Ureter (tissue), 1 donor: Measurements from ENCODE around the gene TOR3A. TPM values are rescaled to one million over a fixed set of nuclear protein-coding genes. Genes with fewer than 3 reads are reported as not detected.

Source experiments
- DNase-seq: peaks from one replicate; pipeline ENCODE4 v3.0.0-alpha.2; 2020; ENCODE audit warnings: low spot score
- total RNA-seq: library from RNA; stranded (reverse); gene quantifications from one replicate; pipeline ENCODE4 v1.2.4, GENCODE V29; 2023
- donor health status: DM: yes; HTN: yes; CAD: no.

TOR3A gene
- total RNA-seq, 1 donor from 2014 or later: 27.4 TPM

GRCh38 chr1:179066471-179066870, 15.4 kb upstream of the TOR3A start:
- DNase-seq: no peak

- DNase-seq: no peak
Observed at GRCh38 chr1:179077396-179077795, 4.5 kb upstream of the TOR3A start.

DNA sequence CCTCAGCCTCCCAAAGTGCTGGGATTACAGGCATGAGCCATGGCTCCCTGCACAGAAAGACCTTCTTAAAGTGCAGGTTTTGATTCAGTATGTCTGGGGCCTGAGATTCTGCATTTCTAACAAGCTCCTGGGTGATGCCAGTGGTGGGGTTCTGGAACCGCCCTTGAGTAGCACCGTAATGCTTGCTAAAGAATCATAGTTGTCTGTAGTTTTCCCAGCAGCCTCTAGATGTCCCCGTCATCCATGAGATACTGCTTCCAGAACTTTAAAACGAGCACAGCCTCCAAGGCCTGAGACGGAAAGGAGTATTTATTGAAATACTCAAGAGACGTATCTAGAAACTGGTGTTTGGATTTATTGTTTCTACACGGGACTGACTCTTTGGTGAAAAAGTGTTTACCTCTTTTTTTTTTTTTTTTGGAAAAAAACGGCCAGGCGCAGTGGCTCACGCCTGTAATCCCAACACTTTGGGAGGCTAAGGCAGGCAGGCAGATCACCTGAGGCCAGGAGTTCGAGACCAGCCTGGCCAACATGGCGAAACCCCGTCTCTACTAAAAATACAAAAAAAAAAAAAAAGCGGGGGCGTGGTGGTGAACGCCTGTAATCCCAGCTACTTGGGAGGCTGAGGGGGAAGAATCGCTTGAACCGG, 2.6 kb upstream of the TOR3A start:
- DNase-seq: peak; percentile 62

DNA sequence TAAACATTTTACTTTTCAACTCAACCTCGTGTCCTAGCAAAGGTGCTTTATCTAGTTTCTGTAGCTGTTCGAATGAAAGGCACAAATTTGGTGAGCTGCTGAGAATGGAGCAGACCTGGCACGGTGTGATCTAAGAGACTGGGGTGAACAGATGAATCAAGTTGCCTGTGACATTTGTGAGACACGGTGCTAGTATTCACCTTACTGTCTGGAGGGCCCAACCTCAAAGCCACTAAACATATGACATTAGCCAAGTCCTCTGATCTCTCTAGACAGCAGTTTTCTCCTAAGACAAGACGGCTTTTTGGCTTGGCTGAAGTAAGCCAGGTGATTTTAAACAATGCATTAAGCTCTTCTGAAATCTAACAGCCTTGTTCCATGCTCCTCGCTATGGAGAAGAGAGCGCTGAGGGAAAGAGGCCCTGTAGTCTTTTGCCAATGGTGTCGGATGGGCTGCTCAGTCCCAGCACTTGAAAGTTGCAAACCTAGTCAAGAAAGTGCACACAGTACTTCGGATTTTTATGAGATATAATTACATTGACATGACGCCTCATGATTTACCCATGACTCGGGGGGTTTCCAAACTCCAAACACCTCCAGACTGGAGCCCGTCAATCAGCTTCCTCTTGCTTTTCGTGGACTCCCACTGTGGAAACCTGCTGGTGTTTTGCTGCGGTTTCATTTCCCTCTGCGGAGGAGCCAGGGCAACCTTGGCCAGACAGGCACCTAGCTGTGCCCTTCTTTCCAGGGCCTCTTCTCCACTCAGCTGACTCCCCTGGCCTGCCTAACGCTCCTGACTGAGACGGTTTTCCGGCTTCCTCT, 794 bp upstream of the TOR3A start:
- no peak for DNase-seq

- no peak for DNase-seq
Observed at GRCh38 chr1:179082333-179082998, 596 bp downstream of the TOR3A start.

- no peak for DNase-seq
Observed at GRCh38 chr1:179082999-179083335, 1.1 kb downstream of the TOR3A start.

GRCh38 chr1:179083533-179083932, 1.7 kb downstream of the TOR3A start:
- DNase-seq: no peak

DNA sequence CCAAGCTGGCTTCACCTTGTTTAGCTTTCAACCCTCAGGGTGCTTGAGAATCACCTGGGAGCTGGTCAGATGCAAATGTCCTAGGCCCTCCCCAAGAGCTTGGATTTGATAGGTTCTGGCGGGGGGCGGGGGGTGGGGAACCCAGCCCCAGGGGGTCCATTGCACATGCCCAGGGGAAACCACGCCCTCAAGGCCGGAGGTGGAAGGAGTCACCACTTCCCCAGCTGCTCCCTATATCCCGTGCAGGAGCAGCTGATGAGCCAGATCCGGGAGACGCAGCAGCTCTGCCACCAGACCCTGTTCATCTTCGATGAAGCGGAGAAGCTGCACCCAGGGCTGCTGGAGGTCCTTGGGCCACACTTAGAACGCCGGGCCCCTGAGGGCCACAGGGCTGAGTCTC, 5.8 kb downstream of the TOR3A start:
- no peak for DNase-seq

DNA sequence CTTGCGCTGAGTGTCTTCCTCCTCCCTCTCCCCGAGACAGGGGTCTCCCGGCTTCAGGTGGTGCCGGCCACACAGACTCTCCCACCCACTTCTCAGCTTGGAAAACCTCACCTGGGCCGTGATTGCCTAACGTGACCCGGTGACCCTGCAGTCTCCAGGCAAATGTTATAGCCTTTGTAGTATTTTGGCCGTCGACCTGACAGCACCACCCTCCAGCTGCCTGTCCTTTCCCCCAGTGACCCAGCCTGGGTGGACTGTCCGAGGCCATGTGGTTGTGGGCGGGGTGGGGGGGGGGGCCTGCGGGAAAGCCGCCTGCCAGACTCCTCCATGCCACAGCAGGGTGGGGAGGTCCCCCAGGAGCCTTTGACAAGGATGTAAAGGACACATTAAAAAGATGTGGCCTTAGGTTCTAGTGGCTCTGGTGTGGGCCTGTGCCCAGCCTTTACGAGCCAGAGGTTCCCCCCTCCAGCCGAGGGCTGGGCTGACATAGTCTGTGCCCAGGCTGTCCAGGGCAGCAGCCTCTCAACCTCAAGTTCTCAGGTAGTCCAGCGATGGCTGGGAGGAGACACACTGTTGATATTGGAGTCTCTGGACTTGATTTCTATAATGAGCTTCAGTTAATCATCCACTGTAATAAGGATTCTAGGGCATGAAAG, 8.1 kb downstream of the TOR3A start:
- DNase-seq: no peak

GRCh38 chr1:179090522-179090921, 8.7 kb downstream of the TOR3A start:
- no peak for DNase-seq

GRCh38 chr1:179090923-179091322, 9.1 kb downstream of the TOR3A start:
- no peak for DNase-seq

GRCh38 chr1:179091691-179092165, 9.9 kb downstream of the TOR3A start:
- DNase-seq: peak; percentile 54

DNA sequence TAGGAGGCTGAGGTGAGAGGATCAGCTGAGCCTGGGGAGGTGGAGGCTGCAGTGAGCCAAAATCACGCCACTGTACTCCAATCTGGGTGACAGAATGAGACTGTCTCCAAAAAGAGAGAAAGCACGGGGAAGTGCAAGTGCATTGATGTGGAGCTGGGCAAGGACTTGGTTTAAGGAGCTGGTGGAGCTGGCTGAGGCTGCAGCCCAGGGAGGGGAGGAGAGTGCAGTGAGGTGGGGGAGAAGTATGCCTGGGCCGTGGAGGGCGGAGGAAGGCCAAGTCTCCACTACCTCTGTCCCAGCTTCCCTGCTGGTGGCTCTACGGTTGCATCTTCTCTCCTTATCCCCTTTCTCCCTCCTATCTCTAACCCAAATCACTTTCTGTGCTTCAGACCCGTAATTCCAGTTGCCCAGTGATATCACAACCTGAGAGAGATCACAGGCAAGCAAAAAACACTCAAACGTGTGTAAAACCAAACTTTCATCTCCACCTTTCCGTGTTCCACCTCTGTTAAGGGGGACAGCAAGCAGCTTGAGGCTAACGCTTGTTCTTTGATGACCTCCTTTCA, 11.1 kb downstream of the TOR3A start:
- DNase-seq: no peak

DNA sequence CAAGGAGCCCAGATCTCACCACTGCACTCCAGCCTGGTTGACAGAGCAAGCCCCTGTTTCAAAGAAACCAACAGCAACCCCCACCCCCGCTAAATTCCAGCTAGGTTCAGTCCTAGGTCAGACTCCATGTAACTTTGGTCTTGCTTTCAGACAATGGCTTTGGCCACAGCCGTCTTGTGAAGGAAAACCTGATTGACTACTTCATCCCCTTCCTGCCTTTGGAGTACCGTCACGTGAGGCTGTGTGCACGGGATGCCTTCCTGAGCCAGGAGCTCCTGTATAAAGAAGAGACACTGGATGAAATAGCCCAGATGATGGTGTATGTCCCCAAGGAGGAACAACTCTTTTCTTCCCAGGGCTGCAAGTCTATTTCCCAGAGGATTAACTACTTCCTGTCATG, 12.9 kb downstream of the TOR3A start:
- no peak for DNase-seq

- DNase-seq: no peak
Observed at GRCh38 chr1:179095377-179095776, 13.5 kb downstream of the TOR3A start.

- no peak for DNase-seq
Observed at GRCh38 chr1:179095924-179096323, 14.1 kb downstream of the TOR3A start.

- DNase-seq: no peak
Observed at GRCh38 chr1:179099891-179100290, 18.0 kb downstream of the TOR3A start.

DNA sequence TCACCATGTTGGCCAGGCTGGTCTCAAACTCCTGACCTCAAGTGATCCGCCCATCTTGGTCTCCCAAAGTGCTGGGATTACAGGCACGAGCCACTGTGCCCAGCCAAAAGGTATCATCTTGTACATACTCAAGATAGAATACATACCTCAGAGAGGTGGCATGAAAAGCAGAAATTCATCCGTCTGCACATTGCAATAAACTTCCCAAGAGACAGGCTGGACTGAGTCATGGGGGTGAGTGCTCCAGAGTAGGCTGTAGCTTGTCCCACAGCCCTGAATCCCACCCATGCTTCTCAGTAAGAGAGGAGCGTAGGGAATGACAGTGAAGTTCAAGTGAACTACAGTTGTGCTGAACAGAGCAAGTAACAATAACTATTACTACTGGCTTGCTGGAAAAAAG, 19.7 kb downstream of the TOR3A start:
- DNase-seq: no peak

DNA sequence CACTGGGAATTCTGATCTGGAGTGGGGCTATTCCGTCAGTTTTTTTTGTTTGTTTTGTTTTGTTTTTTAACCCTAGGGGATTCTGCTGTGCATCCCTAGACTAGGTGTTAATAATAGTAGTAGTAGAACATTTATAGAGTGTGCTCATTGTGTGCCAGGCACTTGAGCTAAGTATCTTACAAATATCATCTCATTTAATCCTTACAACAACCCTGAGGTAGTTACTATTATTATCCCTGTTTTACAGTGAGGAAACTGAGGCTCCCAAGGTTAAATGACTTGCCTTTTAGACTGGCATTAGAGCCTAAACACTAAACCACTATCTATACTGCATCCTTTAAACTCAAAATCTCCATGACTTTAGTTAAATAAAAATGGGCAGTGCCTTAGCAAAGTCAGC, 22.1 kb downstream of the TOR3A start:
- DNase-seq: no peak

DNA sequence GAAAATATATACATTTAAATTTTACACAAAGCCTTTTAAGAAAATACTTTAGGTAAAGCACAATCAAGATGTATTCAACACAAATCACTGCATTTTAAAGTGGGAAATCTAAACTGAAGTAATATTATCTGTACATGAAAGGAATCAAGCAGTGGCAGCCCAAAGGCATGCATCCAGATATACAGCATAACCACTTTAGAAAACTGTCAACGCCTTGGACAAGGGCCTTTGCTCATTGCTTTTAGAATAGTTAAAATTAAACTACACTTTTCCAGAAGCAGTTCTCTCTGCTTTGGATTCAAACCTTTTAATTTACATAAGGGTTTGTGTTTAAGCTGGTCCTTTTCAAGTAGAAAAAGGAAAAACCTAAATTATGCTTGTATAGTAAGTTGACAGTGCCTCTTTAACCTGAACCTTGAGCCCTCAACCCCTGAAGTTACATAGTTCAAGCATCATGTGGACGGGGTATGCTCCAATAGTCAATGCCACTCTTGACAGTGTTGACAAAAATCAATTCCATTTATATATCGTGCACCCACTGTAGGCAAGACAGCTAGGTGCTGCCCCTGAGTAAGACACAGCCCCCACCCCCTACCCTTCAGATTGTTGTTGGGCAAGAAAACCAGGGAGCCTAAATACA, 22.9 kb downstream of the TOR3A start:
- DNase-seq: no peak

GRCh38 chr1:179105393-179105792, 23.5 kb downstream of the TOR3A start:
- DNase-seq: no peak
